GM18511 (cell line): ENCODE results near the gene CCDC124.
"Not testable (repeated sequence)": the region's sequence is repeated elsewhere in the genome, so short reads cannot be mapped to it uniquely, and the experiment has no call there.

ENCODE experiments used
- ATAC-seq: cut with Tn5 transposase; IDR thresholded peaks from one replicate; pipeline ENCODE4 v1.9.1; 2021; ENCODE audit warnings: mild to moderate bottlenecking, moderate library complexity; ENCODE audit not compliant: unreplicated experiment

CCDC124 gene

DNA sequence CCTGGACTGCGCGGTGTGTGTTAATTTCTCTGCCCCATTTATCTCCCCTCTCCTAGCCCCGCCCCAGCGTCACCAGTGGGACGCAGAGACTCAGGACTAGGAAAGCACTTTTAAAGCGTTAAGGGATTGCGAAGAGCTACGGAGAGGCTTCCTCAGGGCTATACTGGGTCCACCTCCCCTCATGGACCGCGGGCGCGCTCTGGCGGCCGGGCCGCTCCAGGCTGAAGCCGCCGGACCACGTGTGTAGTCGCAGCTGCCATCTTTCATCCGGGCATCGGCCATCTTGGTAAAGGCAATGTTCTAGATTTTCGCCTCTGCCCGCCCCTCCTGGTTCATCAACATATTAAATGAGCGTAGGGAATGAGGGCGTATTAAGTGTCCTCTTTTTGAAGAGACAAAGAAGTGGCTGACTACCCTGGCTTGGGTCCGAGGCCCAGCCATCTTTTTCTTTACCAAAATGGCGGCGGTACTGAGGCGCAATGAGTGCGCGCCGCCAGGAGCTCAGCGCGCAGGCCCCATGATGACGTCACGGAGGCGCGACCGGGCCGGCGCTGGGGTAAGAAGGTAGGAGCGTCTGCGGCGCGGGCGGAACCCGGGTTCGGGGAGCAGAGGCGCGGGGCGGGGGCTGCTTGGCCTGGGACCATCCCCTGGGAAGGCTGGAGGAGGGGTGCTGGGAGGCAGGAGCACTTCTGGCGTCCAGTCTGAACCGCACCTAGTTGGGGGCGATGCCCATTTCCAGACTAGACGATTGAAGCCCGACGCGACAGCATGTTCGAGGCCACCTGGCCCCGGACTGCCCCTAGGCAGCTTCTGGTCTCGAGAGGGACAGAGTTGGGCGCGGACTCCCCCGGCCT lies at the start of gene CCDC124:
Gene CCDC124 (plus strand): TSS at position 531 of the 854 bp plus-strand sequence. CDS start 3,406 bp downstream, outside the sequence.
- ATAC-seq: peak; percentile 78

- no peak for ATAC-seq
Measured at GRCh38 chr19:17883627-17884410, 49.0 kb upstream of the CCDC124 start.

DNA sequence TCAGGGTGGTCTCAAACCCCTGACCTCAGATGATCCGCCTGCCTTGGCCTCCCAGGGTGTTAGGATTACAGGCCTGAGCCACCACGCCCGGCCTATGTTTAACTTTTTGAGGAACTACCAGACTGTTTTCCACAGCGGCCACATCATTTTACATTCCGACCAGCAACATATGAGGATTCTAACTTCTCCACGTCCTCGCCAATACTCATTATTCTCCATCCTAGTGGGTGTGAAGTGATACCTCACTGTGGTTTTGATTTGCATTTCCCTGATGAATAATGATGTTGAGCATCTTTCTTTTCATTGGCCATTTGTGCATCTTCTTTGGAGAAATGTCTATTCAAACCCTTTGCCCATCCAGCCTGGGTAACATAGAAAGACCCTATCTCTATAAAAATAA lies 46.3 kb upstream of the CCDC124 start:
- ATAC-seq: no peak

DNA sequence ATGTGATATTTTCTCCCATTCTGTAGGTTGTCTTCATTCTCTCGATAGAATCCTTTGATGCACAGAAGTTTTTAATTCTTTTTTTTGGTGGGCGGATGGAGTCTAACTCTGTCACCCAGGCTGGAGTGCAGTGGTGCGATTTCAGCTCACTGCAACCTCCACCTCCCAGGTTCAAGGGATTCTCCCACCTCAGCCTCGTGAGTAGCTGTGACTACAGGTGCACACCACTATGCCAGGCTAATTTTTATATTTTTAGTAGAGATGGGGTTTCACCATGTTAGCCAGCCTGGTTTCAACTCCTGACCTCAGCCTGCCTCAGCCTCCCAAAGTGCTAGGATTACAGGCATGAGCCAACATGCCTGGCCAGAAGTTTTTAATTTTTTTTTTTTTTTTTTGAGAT lies 45.6 kb upstream of the CCDC124 start:
- ATAC-seq: not testable (repeated sequence)

GRCh38 chr19:17888260-17888659 lies 44.6 kb upstream of the CCDC124 start:
- ATAC-seq: no peak

- no peak for ATAC-seq
Measured at GRCh38 chr19:17889609-17890214, 43.1 kb upstream of the CCDC124 start.

GRCh38 chr19:17893766-17894165 lies 39.0 kb upstream of the CCDC124 start:
- ATAC-seq: no peak

GRCh38 chr19:17902701-17903100 lies 30.1 kb upstream of the CCDC124 start:
- no peak for ATAC-seq

GRCh38 chr19:17908244-17908643 lies 24.6 kb upstream of the CCDC124 start:
- no peak for ATAC-seq

DNA sequence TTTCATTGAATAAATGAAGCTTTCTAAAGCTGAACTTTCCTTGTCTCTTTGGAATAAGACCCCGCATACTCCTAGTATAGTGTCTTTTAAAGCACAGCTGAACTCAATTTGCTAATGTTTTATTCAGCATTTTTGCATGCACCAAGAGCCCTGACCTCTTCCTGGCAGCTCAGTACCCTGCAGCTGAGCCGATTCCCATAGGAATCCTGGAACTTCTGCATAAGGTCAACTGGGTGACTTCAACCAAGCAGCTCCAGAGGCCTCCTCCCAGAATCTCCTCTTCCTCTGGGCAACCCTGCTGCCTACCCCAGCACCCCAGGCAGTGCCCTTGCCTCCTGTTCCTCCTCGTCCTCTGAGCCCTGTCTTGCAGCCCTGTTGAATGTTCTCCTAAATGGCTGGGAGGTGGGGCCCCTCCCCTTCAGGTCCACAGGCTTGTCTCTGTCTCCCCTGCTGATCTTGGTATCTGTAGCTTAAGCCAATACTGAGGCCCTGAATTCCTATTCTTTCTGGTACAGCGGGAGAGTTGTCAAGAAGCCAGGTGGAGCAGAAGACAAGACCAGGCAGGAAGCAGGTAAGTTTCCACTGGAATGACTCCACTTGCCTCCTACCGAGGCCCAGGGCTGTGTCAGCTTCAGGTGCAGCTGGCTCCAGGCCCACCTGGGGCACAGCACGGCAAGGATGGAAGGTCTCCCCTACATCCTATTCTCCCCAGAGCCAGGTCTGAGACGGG lies 23.6 kb upstream of the CCDC124 start:
- no peak for ATAC-seq

GRCh38 chr19:17910791-17911360 lies 21.9 kb upstream of the CCDC124 start:
- no peak for ATAC-seq

DNA sequence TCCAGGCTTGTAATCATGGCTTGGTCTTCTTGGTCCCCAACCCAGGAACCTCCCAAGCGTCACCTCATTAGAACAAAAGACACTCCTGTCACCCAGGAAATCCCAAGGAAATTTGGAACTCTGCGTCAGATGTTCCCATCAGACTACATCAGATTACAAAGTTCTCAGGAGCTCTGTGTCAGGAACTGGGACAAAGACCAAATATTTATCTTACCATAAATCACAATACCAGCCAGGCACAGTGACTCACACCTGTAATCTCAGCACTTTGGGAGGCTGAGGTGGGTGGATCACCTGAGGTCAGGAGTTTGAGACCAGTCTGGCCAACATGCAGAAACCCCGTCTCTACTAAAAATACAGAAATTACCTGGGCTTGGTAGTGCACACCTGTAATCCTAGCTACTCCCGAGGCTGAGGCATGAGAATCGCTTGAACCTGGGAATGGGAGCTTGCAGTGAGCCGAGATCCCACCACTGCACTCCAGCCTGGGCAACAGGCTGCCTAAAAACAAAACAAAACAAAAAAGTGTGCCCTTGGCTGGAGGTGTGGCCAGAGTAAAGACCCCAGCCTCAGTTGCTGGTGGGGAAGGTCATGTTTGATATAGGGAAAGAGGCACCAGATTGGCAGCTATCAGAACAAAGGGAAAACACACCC lies 16.7 kb upstream of the CCDC124 start:
- no peak for ATAC-seq

DNA sequence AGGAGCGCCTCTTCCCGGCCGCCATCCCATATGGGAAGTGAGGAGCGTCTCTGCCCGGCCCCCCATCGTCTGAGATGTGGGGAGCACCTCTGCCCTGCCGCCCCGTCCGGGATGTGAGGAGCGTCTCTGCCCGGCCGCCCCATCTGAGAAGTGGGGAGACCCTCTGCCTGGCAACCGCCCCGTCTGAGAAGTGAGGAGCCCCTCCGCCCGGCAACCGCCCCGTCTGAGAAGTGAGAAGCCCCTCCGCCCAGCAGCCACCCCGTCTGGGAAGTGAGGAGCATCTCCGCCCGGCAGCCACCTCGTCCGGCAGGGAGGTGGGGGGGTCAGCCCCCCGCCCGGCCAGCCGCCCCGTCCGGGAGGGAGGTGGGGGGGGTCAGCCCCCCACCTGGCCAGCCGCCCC lies 14.7 kb upstream of the CCDC124 start:
- not testable (repeated sequence) for ATAC-seq

GRCh38 chr19:17919122-17919521 lies 13.7 kb upstream of the CCDC124 start:
- not testable (repeated sequence) for ATAC-seq

DNA sequence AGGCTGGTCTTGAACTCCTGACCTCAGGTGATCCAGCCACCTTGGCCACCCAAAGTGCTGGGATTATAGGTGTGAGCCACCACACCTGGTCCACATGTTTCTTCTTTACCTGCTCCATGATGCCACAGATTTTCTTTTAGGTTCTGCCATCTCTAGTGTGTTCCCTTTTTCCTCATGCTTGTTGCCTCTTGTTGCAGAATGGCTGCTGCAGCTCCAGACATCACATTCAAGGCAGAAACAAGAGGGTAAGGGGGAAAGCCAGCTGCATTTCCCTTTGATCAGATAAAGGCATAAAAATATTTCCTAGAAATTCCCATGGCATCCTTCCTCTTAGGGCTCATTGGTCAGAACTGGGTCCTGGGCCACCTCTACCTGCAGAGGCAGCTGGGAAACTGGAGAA lies 12.3 kb upstream of the CCDC124 start:
- ATAC-seq: no peak

- ATAC-seq: no peak
Measured at GRCh38 chr19:17922138-17922537, 10.7 kb upstream of the CCDC124 start.

GRCh38 chr19:17926044-17926443 lies 6.8 kb upstream of the CCDC124 start:
- no peak for ATAC-seq

- peak; percentile 40 for ATAC-seq
Measured at GRCh38 chr19:17929056-17929455, 3.8 kb upstream of the CCDC124 start.

- no peak for ATAC-seq
Measured at GRCh38 chr19:17931532-17932191, 1.2 kb upstream of the CCDC124 start.
